KMS-11 (cell line): ENCODE measurements around the gene ADIPOQ.
"Not testable (repeated sequence)": the region's sequence is repeated elsewhere in the genome, so short reads cannot be mapped to it uniquely, and the experiment has no call there.

Experiments
- H2AFZ ChIP-seq: fragments of 200-600 bp; sonication (generic); 2 replicates; pipeline ENCODE4 v1.6.1; 2016; ENCODE audit warnings: antibody characterized with exemption, mixed run types, low read depth
- H3K27ac ChIP-seq: fragments of 200-600 bp; sonication (generic); 2 replicates; pipeline ENCODE4 v1.6.1; 2016; ENCODE audit warnings: mild to moderate bottlenecking, mixed run types
- H3K27me3 ChIP-seq: fragments of 200-600 bp; sonication (generic); 2 replicates; pipeline ENCODE4 v1.6.1; 2017; ENCODE audit warnings: mild to moderate bottlenecking, low read depth, mixed run types, moderate library complexity; ENCODE audit not compliant: insufficient read depth
- H3K36me3 ChIP-seq: fragments of 200-600 bp; sonication (generic); 2 replicates; pipeline ENCODE4 v1.6.1; 2017; ENCODE audit warnings: mild to moderate bottlenecking, mixed run types; ENCODE audit not compliant: insufficient read depth
- H3K4me1 ChIP-seq: fragments of 200-600 bp; sonication (generic); 2 replicates; pipeline ENCODE4 v1.6.1; 2016; ENCODE audit warnings: mild to moderate bottlenecking, low read depth, mixed run types; ENCODE audit not compliant: poor library complexity, severe bottlenecking
- H3K4me2 ChIP-seq: fragments of 200-600 bp; sonication (generic); 2 replicates; pipeline ENCODE4 v1.7.0; 2016; ENCODE audit warnings: mild to moderate bottlenecking, mixed run types
- H3K4me3 ChIP-seq: fragments of 200-600 bp; sonication (generic); IDR thresholded peaks from 2 replicates; pipeline ENCODE4 v1.6.1; 2017; ENCODE audit warnings: low read depth, low read length, mixed read lengths; ENCODE audit not compliant: insufficient read depth
- H3K79me2 ChIP-seq: fragments of 200-600 bp; sonication (generic); 2 replicates; pipeline ENCODE4 v1.6.1; 2016; ENCODE audit warnings: low read depth, mixed run types; ENCODE audit not compliant: insufficient read depth
- H3K9ac ChIP-seq: fragments of 200-600 bp; sonication (generic); 2 replicates; pipeline ENCODE4 v1.6.1; 2016; ENCODE audit warnings: mild to moderate bottlenecking, mixed run types
- H4K20me1 ChIP-seq: fragments of 200-600 bp; sonication (generic); 2 replicates; pipeline ENCODE4 v1.6.1; 2016; ENCODE audit warnings: mild to moderate bottlenecking, mixed run types; ENCODE audit not compliant: insufficient read depth
- CTCF ChIP-seq: fragments of 200-600 bp; sonication (generic); conservative IDR thresholded peaks from 2 replicates; pipeline ENCODE4 v1.6.1; 2017; ENCODE audit warnings: low read depth, mild to moderate bottlenecking, antibody characterized with exemption, low read length, moderate library complexity, mixed read lengths

ADIPOQ gene

GRCh38 chr3:186821429-186822387, 20.8 kb upstream of the ADIPOQ start:
- no peaks in the 10 kb centered on the region for H3K36me3 ChIP-seq
- H3K27me3 ChIP-seq: no peaks in the 10 kb centered on the region
- no peak overlapping the region for H3K4me3 ChIP-seq
- TF ChIP-seq CTCF: peak; percentile 88
- no peak overlapping the region for H3K4me2 ChIP-seq
- no peak overlapping the region for H3K9ac ChIP-seq
- no peaks in the 10 kb centered on the region for H3K79me2 ChIP-seq
- peaks cover 8% of the 10 kb centered on the region for H3K4me1 ChIP-seq
- H3K27ac ChIP-seq: no peak overlapping the region
- no peaks in the 10 kb centered on the region for H4K20me1 ChIP-seq
- no peak overlapping the region for H2AFZ ChIP-seq

- H3K36me3 ChIP-seq, H3K9ac ChIP-seq, H3K79me2 ChIP-seq, H3K27ac ChIP-seq, H3K4me3 ChIP-seq, H3K4me2 ChIP-seq, H4K20me1 ChIP-seq, H3K4me1 ChIP-seq, H3K27me3 ChIP-seq, H2AFZ ChIP-seq: not testable (repeated sequence)
Observed at GRCh38 chr3:186822388-186822759, 20.1 kb upstream of the ADIPOQ start.

- H4K20me1 ChIP-seq: no peaks in the 10 kb centered on the region
- no peak overlapping the region for H2AFZ ChIP-seq
- no peak overlapping the region for H3K4me3 ChIP-seq
- peaks cover 6% of the 10 kb centered on the region; the same call in 1 of the 2 replicates for H3K27me3 ChIP-seq
- H3K27ac ChIP-seq: no peak overlapping the region
- TF ChIP-seq CTCF: no peak
- peaks cover 12% of the 10 kb centered on the region for H3K4me1 ChIP-seq
- no peaks in the 10 kb centered on the region for H3K36me3 ChIP-seq
- H3K79me2 ChIP-seq: no peaks in the 10 kb centered on the region
- H3K9ac ChIP-seq: no peak overlapping the region
- no peak overlapping the region for H3K4me2 ChIP-seq
Observed at GRCh38 chr3:186823386-186823785, 19.1 kb upstream of the ADIPOQ start.

- no peaks in the 10 kb centered on the region for H3K79me2 ChIP-seq
- TF ChIP-seq CTCF: no peak
- H3K4me1 ChIP-seq: peaks cover 12% of the 10 kb centered on the region
- H3K36me3 ChIP-seq: no peaks in the 10 kb centered on the region
- H2AFZ ChIP-seq: no peak overlapping the region
- H3K4me3 ChIP-seq: no peak overlapping the region
- no peak overlapping the region for H3K4me2 ChIP-seq
- H3K27me3 ChIP-seq: peaks cover 15% of the 10 kb centered on the region; the same call in 1 of the 2 replicates
- H4K20me1 ChIP-seq: no peaks in the 10 kb centered on the region
- H3K27ac ChIP-seq: no peak overlapping the region
- H3K9ac ChIP-seq: no peak overlapping the region
Observed at GRCh38 chr3:186824430-186825139, 17.9 kb upstream of the ADIPOQ start.
